ENCODE data around the gene GPATCH1.

- TF ChIP-seq ATF3 (IDR thresholded peaks at IDR 0.05) (no peak), CTCF (IDR thresholded peaks at IDR 0.05; ENCODE audit: low read depth, low read length, missing input control) (no peak), TAF1 (conservative IDR thresholded peaks at IDR 0.05) (no peak), ZBTB33 (IDR thresholded peaks at IDR 0.05) (no peak), YY1 (IDR thresholded peaks at IDR 0.05) (no peak), REST (IDR thresholded peaks at IDR 0.05) (no peak), GABPA (IDR thresholded peaks at IDR 0.05 in 1 of 2, conservative IDR thresholded peaks at IDR 0.05 in 1 of 2) (no peak), HNF4G (IDR thresholded peaks at IDR 0.05) (no peak)
Observed at GRCh38 chr19:33064792-33065550, 16.0 kb upstream of the GPATCH1 start, which contains the start of gene RHPN2.
